B cell (primary cell): ENCODE results near the gene DBX1. TPM values are rescaled to one million over a fixed set of nuclear protein-coding genes. Genes with fewer than 3 reads are reported as not detected.

Source experiments
- ATAC-seq: fragments of 200-7000 bp; cut with Tn5 transposase; one replicate; pipeline ENCODE4 v1.10.0; 2021; ENCODE audit warnings: low read depth, mild to moderate bottlenecking, moderate number of reproducible peaks, moderate library complexity
- CTCF ChIA-PET: fragments of 350-600 bp; sonication (Branson Sonifier 250); formaldehyde crosslinking; loops from one replicate; lab custom pipeline; 2021; ENCODE audit warnings: antibody characterized with exemption, inconsistent platforms; lab: Charles Lee
- POLR2A ChIA-PET: fragments of 350-600 bp; sonication (Branson Sonifier 250); formaldehyde crosslinking; loops from one replicate; lab custom pipeline; 2021; ENCODE audit warnings: antibody characterized with exemption; lab: Charles Lee
- DNase-seq: peaks from one replicate; pipeline ENCODE4 v3.0.0; 2013
- H2AFZ ChIP-seq: 2 replicates; pipeline ENCODE4 v1.6.1; 2012; ENCODE audit warnings: mild to moderate bottlenecking, low read depth, low read length; ENCODE audit not compliant: insufficient read depth, poor library complexity, severe bottlenecking
- H3K27ac ChIP-seq, 2 donors: 1 replicate in 1 of 2; 2 replicates in 1 of 2; pipeline ENCODE4 v1.5.1; 2012 to 2013; ENCODE audit warnings: low read length in 2 of 2, mild to moderate bottlenecking in 2 of 2, moderate library complexity in 1 of 2
- H3K27me3 ChIP-seq, 4 experiments: fragments of 200-600 bp in 1 of 4; sonication (generic) in 1 of 4; replicated peaks in 1 of 4; 1 replicate in 2 of 4; 2 replicates in 2 of 4; pipeline versions ENCODE4 v1.6.1 to v1.7.0; 2013 to 2016; ENCODE audit warnings: low read length in 3 of 4, mild to moderate bottlenecking in 2 of 4, mixed read lengths in 1 of 4, moderate library complexity in 1 of 4; ENCODE audit not compliant: insufficient read depth in 4 of 4, control insufficient read depth in 3 of 4; ENCODE audit errors: control extremely low read depth in 1 of 4
- H3K36me3 ChIP-seq, 2 experiments: replicated peaks in 1 of 2; 1 replicate in 1 of 2; 2 replicates in 1 of 2; pipeline versions ENCODE4 v1.6.1 to v1.7.1; 2013; ENCODE audit warnings: low read length in 1 of 2; ENCODE audit not compliant: insufficient read depth in 2 of 2, control insufficient read depth in 1 of 2; ENCODE audit errors: control extremely low read depth in 1 of 2, extremely low read depth in 1 of 2
- H3K4me1 ChIP-seq, 2 donors: fragments of 200-600 bp in 1 of 2; sonication (generic) in 1 of 2; 1 replicate in 1 of 2; 2 replicates in 1 of 2; pipeline versions ENCODE4 v1.5.1 to v1.6.1; 2013 to 2017; ENCODE audit warnings: low read length in 2 of 2; ENCODE audit not compliant: control insufficient read depth in 2 of 2, insufficient read depth in 2 of 2
- H3K4me2 ChIP-seq: replicated peaks from 2 replicates; pipeline ENCODE3; 2012; ENCODE audit warnings: mild to moderate bottlenecking, low read depth, low read length; ENCODE audit not compliant: poor library complexity, severe bottlenecking
- H3K4me3 ChIP-seq, 5 experiments: fragments of 200-600 bp in 1 of 5; sonication (generic) in 1 of 5; 1 replicate in 3 of 5; 2 replicates in 2 of 5; pipeline versions ENCODE4 v1.5.1 to v1.7.0; 2011 to 2016; ENCODE audit warnings: low read length in 4 of 5, mild to moderate bottlenecking in 4 of 5, low read depth in 2 of 5, control low read depth in 1 of 5, moderate library complexity in 1 of 5; ENCODE audit not compliant: insufficient read depth in 1 of 5; ENCODE audit errors: control extremely low read depth in 1 of 5, extremely low read depth in 1 of 5
- H3K79me2 ChIP-seq: fragments of 200-600 bp; sonication (generic); one replicate; pipeline ENCODE4 v1.6.0; 2016; ENCODE audit warnings: low read length; ENCODE audit not compliant: control insufficient read depth, insufficient read depth
- H3K9ac ChIP-seq: fragments of 200-600 bp; sonication (generic); 2 replicates; pipeline ENCODE4 v1.6.1; 2017; ENCODE audit warnings: mild to moderate bottlenecking, low read length, moderate library complexity
- H3K9me3 ChIP-seq, 3 donors: one replicate each; pipeline versions ENCODE4 v1.6.1 to v1.7.1; 2013; ENCODE audit warnings: low read length in 2 of 3; ENCODE audit not compliant: control insufficient read depth in 2 of 3, insufficient read depth in 1 of 3; ENCODE audit errors: control extremely low read depth in 1 of 3
- H4K20me1 ChIP-seq: 2 replicates; pipeline ENCODE4 v1.6.0; 2012; ENCODE audit warnings: mild to moderate bottlenecking, low read length; ENCODE audit not compliant: insufficient read depth, control insufficient read depth, poor library complexity, severe bottlenecking
- H3K27ac Mint-ChIP-seq: one replicate; pipeline ENCODE4 v1.8.0; 2021; ENCODE audit warnings: mixed read lengths
- H3K27me3 Mint-ChIP-seq: one replicate; pipeline ENCODE4 v1.8.0; 2021; ENCODE audit warnings: mixed read lengths
- H3K4me1 Mint-ChIP-seq: one replicate; pipeline ENCODE4 v1.8.0; 2021; ENCODE audit warnings: mixed read lengths
- H3K4me3 Mint-ChIP-seq: one replicate; pipeline ENCODE4 v1.8.0; 2021; ENCODE audit warnings: mixed read lengths
- H3K9me3 Mint-ChIP-seq: one replicate; pipeline ENCODE4 v1.8.0; 2022; ENCODE audit warnings: mixed read lengths; ENCODE audit not compliant: insufficient read depth
- CTCF ChIP-seq: fragments of 200-600 bp; IDR thresholded peaks from one replicate; pipeline ENCODE4 v1.8.0; 2022; ENCODE audit warnings: antibody characterized with exemption, mild to moderate bottlenecking
- EZH2 ChIP-seq: IDR thresholded peaks from 2 replicates; pipeline ENCODE4 v1.6.1; 2012; ENCODE audit warnings: borderline replicate concordance, low read depth, mild to moderate bottlenecking, moderate library complexity, low read length; ENCODE audit not compliant: insufficient read depth, poor library complexity, severe bottlenecking
- WGBS: methylation state at CpG from one replicate; pipeline ENCODE4 v1.1.5; 2013; ENCODE audit warnings: missing lambda C conversion rate; ENCODE audit not compliant: insufficient coverage; 5-methylcytosine and 5-hydroxymethylcytosine counted together
- intact Hi-C: fragments of 100-400 bp; cut with micrococcal nuclease; formaldehyde crosslinking; loops from one replicate; pipeline ENCODE4 v1.10.0; 2022
- polyA plus RNA-seq: library from polyadenylated mRNA; depleted of rRNA; stranded (reverse); fragments of >200 nt; gene quantifications from 2 replicates; pipeline ENCODE4 v1.2.3, GENCODE V29; 2012
- total RNA-seq, 2 donors: library from RNA; stranded (reverse); fragments of 120-200 nt in 1 of 2; gene quantifications; 1 replicate in 1 of 2; 2 replicates in 1 of 2; pipeline versions ENCODE4 v1.2.3 to v1.2.4, GENCODE V29; 2013 to 2022

DBX1 gene
- total and polyA plus RNA-seq, 2 donors (not counting 1 experiment from before 2014, with no cell fraction given) = not detected

- Histone ChIP-seq H3K4me1 (peaks cover 10% of the 10 kb centered on the region in 2 donors), H3K79me2 (no peaks in the 10 kb centered on the region), H3K9me3 (no peaks in the 10 kb centered on the region), H3K27ac (no peak overlapping the region), H3K9ac (peak overlapping the region; percentile 59), H3K36me3 (no peaks in the 10 kb centered on the region), H2AFZ (peak overlapping the region; percentile 82), H3K4me3 (peak overlapping the region in 4 of 5 experiments; percentile 1 to 56 (median 42)), H4K20me1 (no peaks in the 10 kb centered on the region), H3K27me3 (peaks cover 0 to 27% (median 11%) of the 10 kb centered on the region in 4 experiments), H3K4me2 (peak overlapping the region; percentile 76)
- Mint-ChIP-seq H3K9me3 (no peaks in the 10 kb centered on the region), H3K4me3 (peak overlapping the region; percentile 79), H3K27me3 (peaks cover 51% of the 10 kb centered on the region), H3K4me1 (peaks cover 10% of the 10 kb centered on the region), H3K27ac (no peak overlapping the region)
- TF ChIP-seq EZH2 (no peak), CTCF (peak; percentile 82)
- ChIA-PET POLR2A (no interaction called here), CTCF (interaction anchor here (0.5 to 2.4 kb wide), 23 partner anchors 8 to 574 kb away, joined by 3 to 16 read pairs (median 4); no protein-coding TSS in a partner anchor)
- intact Hi-C loops = loop anchor here (1.0 to 5.0 kb wide), 2 partner anchors 181 to 570 kb away; no protein-coding TSS in a partner anchor
- 8% methylated on average over 47 of the region's 51 CpGs for WGBS
- ATAC-seq = peak; percentile 45
- peak; percentile 58 for DNase-seq
Measured at GRCh38 chr11:20131788-20132666, 28.2 kb downstream of the DBX1 start.

GRCh38 chr11:20129665-20130064, 30.6 kb downstream of the DBX1 start:
- TF ChIP-seq CTCF = no peak
- TF ChIP-seq EZH2 = no peak
- no peaks in the 10 kb centered on the region for H3K79me2 ChIP-seq
- DNase-seq (no peak), ATAC-seq (no peak)
- H3K27ac ChIP-seq = no peak overlapping the region
- no peaks in the 10 kb centered on the region for H4K20me1 ChIP-seq
- H3K27me3 ChIP-seq = peaks cover 0 to 27% (median 9%) of the 10 kb centered on the region in 4 experiments
- Mint-ChIP-seq H3K4me3 (no peak overlapping the region), H3K9me3 (no peaks in the 10 kb centered on the region), H3K4me1 (peaks cover 10% of the 10 kb centered on the region), H3K27ac (no peak overlapping the region), H3K27me3 (peaks cover 39% of the 10 kb centered on the region)
- 96% methylated on average over 4 of the region's 4 CpGs for WGBS
- CTCF ChIA-PET = interaction anchor here (1.1 to 4.7 kb wide), 7 partner anchors 8 to 229 kb away, joined by 3 to 63 read pairs (median 25); no protein-coding TSS in a partner anchor
- no peak overlapping the region for H3K4me3 ChIP-seq
- H3K9me3 ChIP-seq = no peaks in the 10 kb centered on the region
- POLR2A ChIA-PET = no interaction called here
- H3K9ac ChIP-seq = no peak overlapping the region
- no peak overlapping the region for H2AFZ ChIP-seq
- H3K4me2 ChIP-seq = no peak overlapping the region
- peaks cover 10% of the 10 kb centered on the region in 2 donors for H3K4me1 ChIP-seq
- no peaks in the 10 kb centered on the region for H3K36me3 ChIP-seq
- intact Hi-C loops = loop anchor here (5.0 kb wide), 1 partner anchor 567 kb away; no protein-coding TSS in a partner anchor
